ENCODE results near the gene FAM13A.
"Not testable (repeated sequence)": the region's sequence is repeated elsewhere in the genome, so short reads cannot be mapped to it uniquely, and the experiment has no call there.

The FAM13A gene

GRCh38 chr4:88955580-88956380, 101.2 kb downstream of the FAM13A start:
- FAIRE-seq, result no peak

GRCh38 chr4:88953400-88953799, 103.6 kb downstream of the FAM13A start:
- FAIRE-seq, result no peak

- FAIRE-seq, result no peak
Measured at GRCh38 chr4:88952081-88952480, 104.9 kb downstream of the FAM13A start.

GRCh38 chr4:88949605-88950004, 107.4 kb downstream of the FAM13A start:
- FAIRE-seq, result no peak

GRCh38 chr4:88940506-88940905, 116.5 kb downstream of the FAM13A start:
- FAIRE-seq, result no peak

GRCh38 chr4:88939697-88940096, 117.3 kb downstream of the FAM13A start:
- FAIRE-seq, result no peak

- FAIRE-seq, result no peak
Measured at GRCh38 chr4:88938138-88938537, 118.8 kb downstream of the FAM13A start.

- no peak for FAIRE-seq
Measured at GRCh38 chr4:88937081-88937480, 119.9 kb downstream of the FAM13A start.

GRCh38 chr4:88933414-88934160, 123.4 kb downstream of the FAM13A start:
- FAIRE-seq, result no peak

GRCh38 chr4:88928852-88929251, 128.1 kb downstream of the FAM13A start:
- FAIRE-seq, result no peak

GRCh38 chr4:88927420-88927819, 129.6 kb downstream of the FAM13A start:
- FAIRE-seq, result no peak

- no peak for FAIRE-seq
Measured at GRCh38 chr4:88919056-88919455, 137.9 kb downstream of the FAM13A start.

GRCh38 chr4:88913181-88913580, 143.8 kb downstream of the FAM13A start:
- not testable (repeated sequence) for FAIRE-seq

GRCh38 chr4:88911246-88912212, 145.5 kb downstream of the FAM13A start:
- FAIRE-seq, result no peak

- no peak for FAIRE-seq
Measured at GRCh38 chr4:88910101-88910500, 146.9 kb downstream of the FAM13A start.

GRCh38 chr4:88908521-88908920, 148.5 kb downstream of the FAM13A start:
- no peak for FAIRE-seq

GRCh38 chr4:88908003-88908402, 149.0 kb downstream of the FAM13A start:
- FAIRE-seq, result no peak

- no peak for FAIRE-seq
Measured at GRCh38 chr4:88907478-88907877, 149.5 kb downstream of the FAM13A start.

- FAIRE-seq, result not testable (repeated sequence)
Measured at GRCh38 chr4:88904240-88904639, 152.7 kb downstream of the FAM13A start.

GRCh38 chr4:88900432-88900831, 156.6 kb downstream of the FAM13A start:
- no peak for FAIRE-seq

GRCh38 chr4:88897752-88898151, 159.2 kb downstream of the FAM13A start:
- no peak for FAIRE-seq

GRCh38 chr4:88897180-88897579, 159.8 kb downstream of the FAM13A start:
- no peak for FAIRE-seq

GRCh38 chr4:88893961-88894360, 163.0 kb downstream of the FAM13A start:
- FAIRE-seq, result no peak

Measured in TTC549 (cell line).